MCF 10A (cell line): ENCODE results near the gene SLC11A2. TPM values are rescaled to one million over a fixed set of nuclear protein-coding genes. Genes with fewer than 3 reads are reported as not detected.

Source experiments
- BruUV-seq: library from RNA; stranded (reverse); fragments of 400-500 nt; replicated peaks from 2 replicates; lab custom pipeline; 2021; lab: Mats Ljungman, UMichigan
- CTCF ChIA-PET: fragments of 300-600 bp; sonication (Branson Sonifier 250); formaldehyde crosslinking; extraction: SDS; loops from one replicate; lab custom pipeline; 2021; ENCODE audit warnings: antibody characterized with exemption, inconsistent platforms; lab: Yijun Ruan, JAX
- POLR2A ChIA-PET: fragments of 300-600, 350-650 bp; sonication (Branson Sonifier 250); formaldehyde crosslinking; extraction: SDS; loops from one replicate; lab custom pipeline; 2020; ENCODE audit warnings: antibody characterized with exemption, inconsistent platforms; lab: Yijun Ruan, JAX
- DNase-seq: peaks from one replicate; pipeline ENCODE4 v3.0.0-alpha.2; 2018; ENCODE audit not compliant: unreplicated experiment
- H3K27ac Mint-ChIP-seq: one replicate; pipeline ENCODE4 v1.8.0; 2022; ENCODE audit warnings: mild to moderate bottlenecking, low read depth, mixed read lengths; ENCODE audit not compliant: unreplicated experiment
- H3K27me3 Mint-ChIP-seq: one replicate; pipeline ENCODE4 v1.8.0; 2022; ENCODE audit warnings: mixed read lengths; ENCODE audit not compliant: insufficient read depth, unreplicated experiment
- H3K36me3 Mint-ChIP-seq: one replicate; pipeline ENCODE4 v1.8.0; 2022; ENCODE audit warnings: mild to moderate bottlenecking, moderate library complexity, mixed read lengths; ENCODE audit not compliant: insufficient read depth, unreplicated experiment
- H3K4me1 Mint-ChIP-seq: one replicate; pipeline ENCODE4 v1.8.0; 2022; ENCODE audit warnings: mixed read lengths; ENCODE audit not compliant: insufficient read depth, unreplicated experiment
- H3K4me3 Mint-ChIP-seq: one replicate; pipeline ENCODE4 v1.8.0; 2022; ENCODE audit warnings: mild to moderate bottlenecking, moderate library complexity, mixed read lengths; ENCODE audit not compliant: unreplicated experiment
- H3K9me3 Mint-ChIP-seq: one replicate; pipeline ENCODE4 v1.8.0; 2022; ENCODE audit warnings: mixed read lengths; ENCODE audit not compliant: unreplicated experiment
- intact Hi-C: fragments of 100-400 bp; cut with micrococcal nuclease; formaldehyde crosslinking; loops from 2 replicates; pipeline ENCODE4 v1.14.1; 2022
- total RNA-seq: library from RNA; stranded (reverse); gene quantifications from 2 replicates; pipeline ENCODE4 v1.2.3, GENCODE V29; 2022
- TF ChIP-seq, protein P1 (sequence below): fragments of 200-600 bp; IDR thresholded peaks from one replicate; pipeline ENCODE4 v1.8.0; 2022; ENCODE audit warnings: antibody characterized with exemption, mild to moderate bottlenecking; ENCODE audit not compliant: unreplicated experiment

Gene SLC11A2
- total RNA-seq, 1 experiment from 2014 or later = 45.6 TPM

DNA sequence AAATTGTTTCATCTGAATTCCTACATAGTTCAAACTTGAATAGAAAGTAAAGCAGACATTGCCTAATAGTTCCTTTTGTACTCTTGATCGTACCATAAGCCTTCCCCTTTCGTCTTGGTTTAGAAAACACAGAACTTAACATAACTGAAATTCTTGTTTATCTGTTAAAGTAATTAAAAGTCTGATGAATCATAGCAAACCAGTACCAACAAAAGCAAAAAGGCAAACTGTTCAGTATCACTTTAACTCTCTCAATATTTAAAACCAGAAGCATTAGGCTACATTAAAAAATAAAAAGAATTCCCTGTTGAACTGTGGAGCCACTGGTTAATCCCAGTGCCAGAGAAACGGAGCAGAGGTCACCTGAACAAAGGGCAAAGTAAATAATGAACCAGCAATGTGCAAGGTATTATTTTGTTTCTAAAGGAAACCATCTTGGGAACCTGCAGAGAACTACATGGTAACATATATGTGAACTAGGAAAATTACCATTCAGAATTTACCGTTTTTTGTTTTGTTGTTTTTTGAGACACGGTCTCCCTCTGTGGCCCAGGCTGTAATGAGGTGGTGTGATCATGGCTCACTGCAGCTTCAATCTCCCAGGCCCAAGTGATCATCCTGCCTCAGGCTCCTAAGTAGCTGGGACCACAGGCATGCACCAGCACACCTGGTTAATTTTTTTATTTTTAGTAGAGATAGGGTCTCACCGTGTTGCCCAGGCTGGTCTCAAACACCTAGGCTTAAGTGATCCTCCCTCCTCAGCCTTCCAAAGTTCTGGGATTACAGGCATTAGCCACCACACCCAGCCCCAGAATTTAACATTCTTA, 91.0 kb downstream of the SLC11A2 start:
- no TSS peak for BruUV-seq
- Mint-ChIP-seq H3K4me1 (peaks cover 33% of the 10 kb centered on the region), H3K27ac (peak overlapping the region; percentile 86), H3K4me3 (no peak overlapping the region), H3K27me3 (no peaks in the 10 kb centered on the region), H3K36me3 (peaks cover 22% of the 10 kb centered on the region), H3K9me3 (no peaks in the 10 kb centered on the region)
- TF ChIP-seq, protein P1, sequence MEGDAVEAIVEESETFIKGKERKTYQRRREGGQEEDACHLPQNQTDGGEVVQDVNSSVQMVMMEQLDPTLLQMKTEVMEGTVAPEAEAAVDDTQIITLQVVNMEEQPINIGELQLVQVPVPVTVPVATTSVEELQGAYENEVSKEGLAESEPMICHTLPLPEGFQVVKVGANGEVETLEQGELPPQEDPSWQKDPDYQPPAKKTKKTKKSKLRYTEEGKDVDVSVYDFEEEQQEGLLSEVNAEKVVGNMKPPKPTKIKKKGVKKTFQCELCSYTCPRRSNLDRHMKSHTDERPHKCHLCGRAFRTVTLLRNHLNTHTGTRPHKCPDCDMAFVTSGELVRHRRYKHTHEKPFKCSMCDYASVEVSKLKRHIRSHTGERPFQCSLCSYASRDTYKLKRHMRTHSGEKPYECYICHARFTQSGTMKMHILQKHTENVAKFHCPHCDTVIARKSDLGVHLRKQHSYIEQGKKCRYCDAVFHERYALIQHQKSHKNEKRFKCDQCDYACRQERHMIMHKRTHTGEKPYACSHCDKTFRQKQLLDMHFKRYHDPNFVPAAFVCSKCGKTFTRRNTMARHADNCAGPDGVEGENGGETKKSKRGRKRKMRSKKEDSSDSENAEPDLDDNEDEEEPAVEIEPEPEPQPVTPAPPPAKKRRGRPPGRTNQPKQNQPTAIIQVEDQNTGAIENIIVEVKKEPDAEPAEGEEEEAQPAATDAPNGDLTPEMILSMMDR = no peak
- ChIA-PET POLR2A (interaction anchor here (0.7 to 3.2 kb wide), 3 partner anchors 11 to 50 kb away, joined by 3 to 27 read pairs (median 4); a partner anchor contains a TSS), CTCF (interaction anchor here (1.1 to 1.2 kb wide), 2 partner anchors 50 to 52 kb away, joined by 3 to 4 read pairs; no protein-coding TSS in a partner anchor)
- intact Hi-C loops = no loop called here
- DNase-seq = no peak

DNA sequence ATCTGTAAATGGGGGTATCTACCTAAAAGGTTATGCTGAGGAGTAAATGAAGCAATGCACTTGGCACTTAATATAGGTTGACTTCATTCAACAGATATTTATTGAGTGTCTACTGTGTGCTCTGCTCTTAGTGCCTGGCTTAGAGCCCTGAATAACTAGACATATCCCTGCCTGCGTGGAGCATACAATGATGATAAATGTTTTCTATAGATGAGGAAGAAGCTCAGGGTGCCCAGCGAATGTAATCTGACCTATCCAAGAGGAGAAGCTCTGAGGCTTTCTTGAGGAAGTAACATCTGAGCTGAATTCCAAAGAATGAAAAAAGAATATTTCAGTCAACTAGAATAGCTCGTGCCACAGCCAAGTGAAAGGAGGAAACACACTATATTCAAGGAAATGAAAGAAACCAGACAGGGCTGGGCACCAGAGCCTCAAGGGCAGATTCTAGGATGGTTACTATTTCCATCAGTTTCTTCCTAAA, 91.8 kb downstream of the SLC11A2 start:
- TF ChIP-seq, protein P1 = no peak
- Mint-ChIP-seq H3K27me3 (no peaks in the 10 kb centered on the region), H3K27ac (peak overlapping the region; percentile 86), H3K9me3 (no peaks in the 10 kb centered on the region), H3K4me3 (no peak overlapping the region), H3K4me1 (peaks cover 33% of the 10 kb centered on the region), H3K36me3 (peaks cover 30% of the 10 kb centered on the region)
- ChIA-PET CTCF (interaction anchor here (0.6 to 1.1 kb wide), 2 partner anchors 53 to 1638 kb away, joined by 3 to 4 read pairs; no protein-coding TSS in a partner anchor), POLR2A (interaction anchor here (1.1 to 3.2 kb wide), 4 partner anchors 10 to 86 kb away, joined by 4 to 27 read pairs (median 4); a partner anchor contains a TSS)
- intact Hi-C loops = no loop called here
- DNase-seq = no peak
- no TSS peak for BruUV-seq

DNA sequence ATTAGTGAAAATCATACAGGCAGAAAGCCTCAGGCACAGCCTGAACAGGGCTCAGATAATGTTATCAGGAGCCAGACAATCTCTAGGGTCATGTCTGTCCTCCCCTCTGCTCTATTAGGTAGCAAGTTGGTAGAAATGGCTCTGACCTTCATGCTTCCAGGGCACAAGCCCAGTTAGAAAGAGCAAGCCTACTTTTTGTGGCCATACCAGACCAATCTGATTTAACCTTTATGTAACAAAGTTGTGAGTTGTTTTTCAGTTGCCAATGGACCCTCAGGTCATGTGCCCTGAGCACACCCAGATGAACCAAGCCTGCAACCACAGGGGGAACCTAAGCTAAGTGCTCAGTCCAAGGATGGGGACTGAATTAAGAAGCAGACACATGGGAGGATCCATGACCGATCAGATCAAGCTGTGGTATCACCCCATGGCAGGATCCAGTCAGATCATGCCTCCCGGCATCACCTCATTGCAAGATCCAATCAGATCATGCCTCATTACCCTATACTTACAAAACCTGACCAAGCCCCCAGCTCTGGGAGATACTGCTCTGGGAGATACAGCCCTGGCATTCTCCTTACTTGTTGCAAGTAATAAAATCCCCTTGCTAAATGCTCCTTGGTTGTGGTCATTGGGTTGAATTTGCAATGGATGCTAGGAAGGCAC, 92.6 kb downstream of the SLC11A2 start:
- Mint-ChIP-seq H3K9me3 (no peaks in the 10 kb centered on the region), H3K4me3 (no peak overlapping the region), H3K4me1 (peaks cover 37% of the 10 kb centered on the region), H3K27ac (peak overlapping the region; percentile 86), H3K27me3 (no peaks in the 10 kb centered on the region), H3K36me3 (peaks cover 32% of the 10 kb centered on the region)
- peak; percentile 16 for DNase-seq
- TF ChIP-seq, protein P1 = no peak
- BruUV-seq = no TSS peak
- intact Hi-C loops = no loop called here
- ChIA-PET POLR2A (interaction anchor here (1.1 to 3.2 kb wide), 4 partner anchors 9 to 86 kb away, joined by 4 to 27 read pairs (median 4); a partner anchor contains a TSS), CTCF (no interaction called here)
